Measurements from ENCODE around the gene TRIM8. TPM values are rescaled to one million over a fixed set of nuclear protein-coding genes. Genes with fewer than 3 reads are reported as not detected.
"Not testable (repeated sequence)": the region's sequence is repeated elsewhere in the genome, so short reads cannot be mapped to it uniquely, and the experiment has no call there.

The TRIM8 gene
- total RNA-seq, 1 donor from 2014 or later = 57.5 TPM

- intact Hi-C loops (cut with micrococcal nuclease) = no loop called here
Observed at GRCh38 chr10:102683736-102684135, 39.5 kb downstream of the TRIM8 start.

GRCh38 chr10:102691285-102692066 is 47.2 kb downstream of the TRIM8 start:
- intact Hi-C loops (cut with micrococcal nuclease) = no loop called here

- intact Hi-C loops (cut with micrococcal nuclease) = not testable (repeated sequence)
Observed at GRCh38 chr10:102695401-102695800, 51.1 kb downstream of the TRIM8 start.

- intact Hi-C loops (cut with micrococcal nuclease) = no loop called here
Observed at GRCh38 chr10:102696736-102697135, 52.5 kb downstream of the TRIM8 start.

- intact Hi-C loops (cut with micrococcal nuclease) = no loop called here
Observed at GRCh38 chr10:102698894-102699293, 54.6 kb downstream of the TRIM8 start.

GRCh38 chr10:102701272-102701671 is 57.0 kb downstream of the TRIM8 start:
- intact Hi-C loops (cut with micrococcal nuclease) = no loop called here

GRCh38 chr10:102701796-102702195 is 57.5 kb downstream of the TRIM8 start:
- intact Hi-C loops (cut with micrococcal nuclease) = no loop called here

GRCh38 chr10:102702742-102703141 is 58.5 kb downstream of the TRIM8 start:
- intact Hi-C loops (cut with micrococcal nuclease) = no loop called here

GRCh38 chr10:102704915-102705314 is 60.6 kb downstream of the TRIM8 start:
- intact Hi-C loops (cut with micrococcal nuclease) = no loop called here

GRCh38 chr10:102705531-102705930 is 61.3 kb downstream of the TRIM8 start:
- intact Hi-C loops (cut with micrococcal nuclease) = no loop called here

Other genes with a start within 250 kb of the TRIM8 start
- 313 and 319 TPM in 2 replicates for gene NFKB2, start 248.8 kb upstream of the TRIM8 start, total RNA-seq
- 2.4 and 3.7 TPM in 2 replicates for gene PSD, start 225.7 kb upstream of the TRIM8 start, total RNA-seq
- 14.6 and 15.1 TPM in 2 replicates for gene FBXL15, start 223.6 kb upstream of the TRIM8 start, total RNA-seq
- 61.7 and 65.3 TPM in 2 replicates for gene CUEDC2, start 211.9 kb upstream of the TRIM8 start, total RNA-seq
- 0.20 TPM in 1 of 2 replicates, not detected in the other for gene C10orf95, start 192.9 kb upstream of the TRIM8 start, total RNA-seq
- 72.4 and 74.9 TPM in 2 replicates for gene ACTR1A, start 141.8 kb upstream of the TRIM8 start, total RNA-seq
- 12.9 and 13.3 TPM in 2 replicates for gene SUFU, start 140.5 kb upstream of the TRIM8 start, total RNA-seq
- 4.0 and 4.2 TPM in 2 replicates for gene ARL3, start 69.9 kb downstream of the TRIM8 start, total RNA-seq
- gene SFXN2, start 70.2 kb downstream of the TRIM8 start, total RNA-seq = 20.9 and 25.6 TPM in 2 replicates
- 35.2 and 35.9 TPM in 2 replicates for gene WBP1L, start 99.5 kb downstream of the TRIM8 start, total RNA-seq
- not detected in 2 replicates for gene CYP17A1, start 192.9 kb downstream of the TRIM8 start, total RNA-seq
- gene BORCS7, start 209.8 kb downstream of the TRIM8 start, total RNA-seq = 12.0 and 15.0 TPM in 2 replicates
- gene AS3MT, start 225.0 kb downstream of the TRIM8 start, total RNA-seq = 0.12 TPM in 1 of 2 replicates, not detected in the other

Data from T-helper 1 cell treated with Interleukin-12 subunit alpha and Interleukin-12 subunit beta and Interleukin-4 antibody, amounts not matched to agents 30 ng/mL and 1 ng/mL, for 36 hours (primary cell).